GM10266 (cell line): ENCODE measurements around the gene PHACTR3.
"Not testable (repeated sequence)": the region's sequence is repeated elsewhere in the genome, so short reads cannot be mapped to it uniquely, and the experiment has no call there.

Source experiments
- DNase-seq: peaks from one replicate; pipeline ENCODE4 v3.0.0; 2012; ENCODE audit errors: extremely low spot score
- TF ChIP-seq, protein P1 (sequence below): IDR thresholded peaks from 2 replicates; pipeline ENCODE4 v1.5.1; 2012; ENCODE audit warnings: mild to moderate bottlenecking, low read depth; ENCODE audit not compliant: control insufficient read depth, insufficient read depth; ENCODE audit errors: missing control alignments

Gene PHACTR3

GRCh38 chr20:59613861-59614260, 9.5 kb downstream of the PHACTR3 start:
- DNase-seq = no peak
- TF ChIP-seq, protein P1, sequence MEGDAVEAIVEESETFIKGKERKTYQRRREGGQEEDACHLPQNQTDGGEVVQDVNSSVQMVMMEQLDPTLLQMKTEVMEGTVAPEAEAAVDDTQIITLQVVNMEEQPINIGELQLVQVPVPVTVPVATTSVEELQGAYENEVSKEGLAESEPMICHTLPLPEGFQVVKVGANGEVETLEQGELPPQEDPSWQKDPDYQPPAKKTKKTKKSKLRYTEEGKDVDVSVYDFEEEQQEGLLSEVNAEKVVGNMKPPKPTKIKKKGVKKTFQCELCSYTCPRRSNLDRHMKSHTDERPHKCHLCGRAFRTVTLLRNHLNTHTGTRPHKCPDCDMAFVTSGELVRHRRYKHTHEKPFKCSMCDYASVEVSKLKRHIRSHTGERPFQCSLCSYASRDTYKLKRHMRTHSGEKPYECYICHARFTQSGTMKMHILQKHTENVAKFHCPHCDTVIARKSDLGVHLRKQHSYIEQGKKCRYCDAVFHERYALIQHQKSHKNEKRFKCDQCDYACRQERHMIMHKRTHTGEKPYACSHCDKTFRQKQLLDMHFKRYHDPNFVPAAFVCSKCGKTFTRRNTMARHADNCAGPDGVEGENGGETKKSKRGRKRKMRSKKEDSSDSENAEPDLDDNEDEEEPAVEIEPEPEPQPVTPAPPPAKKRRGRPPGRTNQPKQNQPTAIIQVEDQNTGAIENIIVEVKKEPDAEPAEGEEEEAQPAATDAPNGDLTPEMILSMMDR = no peak

DNA sequence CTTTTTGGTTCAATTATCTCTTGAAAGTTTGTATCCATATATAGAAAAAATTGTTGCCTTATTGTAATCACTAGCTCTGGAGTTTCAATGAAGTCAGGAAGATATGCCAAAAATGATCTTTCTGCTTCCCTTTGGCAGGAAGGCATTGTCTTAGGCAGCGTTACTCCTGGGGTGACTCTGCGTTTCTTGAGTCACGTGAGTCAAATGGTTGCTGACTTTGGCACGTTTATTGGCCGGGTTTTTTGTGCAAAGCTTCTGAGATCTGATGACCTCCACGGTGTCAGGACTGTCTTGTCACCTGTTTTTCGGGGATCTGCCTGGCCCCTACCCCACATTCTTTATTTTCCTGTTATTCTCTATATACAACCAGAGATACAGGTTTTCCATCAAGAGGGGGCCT, 10.4 kb downstream of the PHACTR3 start:
- DNase-seq = no peak

DNA sequence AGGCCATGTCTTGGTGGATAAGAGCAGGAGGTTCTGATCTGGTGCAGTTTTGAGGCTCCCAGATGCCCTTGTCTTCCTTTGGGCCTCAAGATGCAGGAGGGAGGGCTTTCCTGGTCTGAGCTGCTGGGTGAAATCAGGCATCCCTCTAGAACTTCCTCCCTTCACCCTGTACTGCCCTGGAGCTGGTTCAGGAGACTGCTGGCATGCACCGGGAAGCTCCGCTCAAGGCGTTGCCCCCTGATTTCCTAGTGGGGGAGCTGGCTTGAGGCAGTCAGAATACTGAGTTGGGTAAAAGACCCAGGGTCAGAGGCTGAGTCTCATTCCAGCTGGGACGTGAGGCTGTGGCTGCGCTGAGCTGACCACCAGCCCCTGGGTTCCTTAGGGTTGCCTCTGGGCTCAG, 12.0 kb downstream of the PHACTR3 start:
- no peak for DNase-seq
- TF ChIP-seq, protein P1 = no peak

More for the DNA sequence above, 10.4 kb downstream of the PHACTR3 start:
- TF ChIP-seq, protein P1 = no peak

DNA sequence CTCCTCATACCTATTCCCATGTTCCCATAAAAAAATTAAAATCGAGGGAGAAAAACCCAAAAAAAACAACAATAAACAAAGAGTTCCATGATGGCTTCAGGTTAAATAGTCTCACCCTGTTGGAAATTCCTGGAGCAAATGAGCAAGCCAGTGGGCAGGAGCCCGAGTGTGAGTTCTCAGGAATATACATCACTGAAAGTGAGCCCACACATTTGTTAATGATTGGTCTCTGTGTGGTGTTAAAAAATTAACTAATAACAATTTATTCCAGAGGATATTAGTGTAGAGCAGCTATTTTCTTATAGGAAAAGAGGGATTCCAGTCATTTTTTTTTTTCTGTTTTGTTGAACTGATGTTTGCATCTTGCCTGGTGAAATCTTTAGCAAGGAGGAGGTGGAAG, 12.9 kb downstream of the PHACTR3 start:
- TF ChIP-seq, protein P1 = no peak
- no peak for DNase-seq

- no peak for DNase-seq
- TF ChIP-seq, protein P1 = no peak
These were observed 13.8 kb downstream of the PHACTR3 start for GRCh38 chr20:59618131-59618530.

- DNase-seq = not testable (repeated sequence)
These were observed 14.2 kb downstream of the PHACTR3 start for GRCh38 chr20:59618585-59618984.

DNA sequence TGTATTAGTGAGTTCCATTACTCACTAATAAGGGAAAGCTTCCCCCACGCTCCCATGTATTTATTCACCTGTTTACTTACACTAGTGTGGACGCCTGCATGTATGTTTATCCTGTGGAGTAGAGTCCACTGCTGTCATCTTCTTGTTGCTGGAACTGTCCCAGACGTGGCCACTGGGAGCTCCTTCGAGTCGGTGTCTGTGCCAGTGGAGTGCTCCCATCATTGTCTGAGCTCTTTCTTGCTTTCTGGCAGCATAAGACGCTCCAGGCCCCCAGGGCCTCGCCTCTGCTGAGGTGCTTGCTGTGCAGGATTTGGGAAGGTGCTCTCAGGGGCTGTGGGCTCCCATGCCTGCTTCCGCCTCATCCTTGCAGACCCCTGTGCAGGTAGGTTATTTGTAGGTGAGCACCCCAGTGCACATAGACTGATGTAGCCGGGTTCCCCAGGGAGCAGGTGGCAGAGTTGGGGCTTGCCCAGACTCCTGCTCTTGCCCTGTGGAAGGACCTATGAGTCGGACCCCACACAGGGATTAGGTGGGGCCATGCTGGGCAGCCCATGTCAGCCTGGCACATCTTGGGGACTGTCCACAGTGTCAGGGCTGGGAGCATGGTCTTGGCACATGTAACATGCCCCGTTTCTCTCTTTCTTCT, 16.6 kb downstream of the PHACTR3 start:
- TF ChIP-seq, protein P1 = no peak
- no peak for DNase-seq

GRCh38 chr20:59622496-59622895, 18.2 kb downstream of the PHACTR3 start:
- TF ChIP-seq, protein P1 = no peak
- DNase-seq = no peak
